Gastroesophageal sphincter (tissue), 4 donors: ENCODE results near the gene ACAD11. TPM values are rescaled to one million over a fixed set of nuclear protein-coding genes. Genes with fewer than 3 reads are reported as not detected.

Source experiments
- ATAC-seq: fragments of 150-250 bp; one replicate; pipeline ENCODE4 v1.9.1; 2016; ENCODE audit warnings: mild to moderate bottlenecking, moderate library complexity
- H3K27ac ChIP-seq, 4 donors: fragments of 200-600 bp; sonication (generic) in 3 of 4; 1 replicate in 3 of 4; 2 replicates in 1 of 4; pipeline ENCODE4 v1.5.1; 2016 to 2019
- H3K27me3 ChIP-seq: fragments of 200-600 bp; sonication (generic); one replicate; pipeline ENCODE4 v1.5.1; 2019
- H3K36me3 ChIP-seq, 2 donors: fragments of 200-600 bp; sonication (generic); one replicate each; pipeline ENCODE4 v1.5.1; 2019; ENCODE audit warnings: control low read depth in 1 of 2
- H3K4me1 ChIP-seq, 3 donors: fragments of 200-600 bp; sonication (generic); 1 replicate in 2 of 3; 2 replicates in 1 of 3; pipeline ENCODE4 v1.5.1; 2016 to 2019; ENCODE audit warnings: control low read depth in 2 of 3
- H3K4me3 ChIP-seq, 2 donors: fragments of 200-600 bp; sonication (generic); one replicate each; pipeline ENCODE4 v1.5.1; 2019; ENCODE audit warnings: mild to moderate bottlenecking in 1 of 2, moderate library complexity in 1 of 2
- H3K9me3 ChIP-seq, 3 donors: fragments of 200-600 bp; sonication (generic); one replicate each; pipeline ENCODE4 v1.5.1; 2017 to 2019; ENCODE audit warnings: control low read depth in 2 of 3
- EP300 ChIP-seq: sonication (generic); formaldehyde crosslinking; IDR thresholded peaks from one replicate; pipeline ENCODE4 v1.6.1; 2017; ENCODE audit warnings: antibody characterized with exemption, mild to moderate bottlenecking
- POLR2A ChIP-seq, 2 donors: fragments of 450-650 bp; IDR thresholded peaks; one replicate each; pipeline ENCODE4 v1.6.1; 2017; ENCODE audit warnings: antibody characterized with exemption in 2 of 2, mild to moderate bottlenecking in 2 of 2, moderate library complexity in 1 of 2
- POLR2AphosphoS5 ChIP-seq: sonication (generic); formaldehyde crosslinking; IDR thresholded peaks from one replicate; pipeline ENCODE4 v1.6.1; 2017; ENCODE audit warnings: antibody characterized with exemption
- WGBS, 2 donors: methylation state at CpG; one replicate each; pipeline ENCODE4 v1.1.5; 2018; ENCODE audit warnings: low coverage in 1 of 2; 5-methylcytosine and 5-hydroxymethylcytosine counted together
- total RNA-seq, 4 donors: library from RNA; depleted of rRNA; stranded (reverse); fragments of >200 nt; gene quantifications; one replicate each; pipeline ENCODE4 v1.1.0, GENCODE V29; 2016
- TF ChIP-seq, protein P1 (sequence below), 4 experiments: fragments of 200-600 bp in 2 of 4; fragments of 450-650 bp in 2 of 4; sonication (generic) in 1 of 4; IDR thresholded peaks; one replicate each; pipeline ENCODE4 v1.5.1; 2017 to 2019; ENCODE audit warnings: antibody characterized with exemption in 4 of 4, mild to moderate bottlenecking in 2 of 4, moderate library complexity in 2 of 4

Gene ACAD11
- total RNA-seq, 4 donors from 2014 or later, result 9.7 to 44.2 (median 21.1) TPM

GRCh38 chr3:132660052-132660810 lies 622 bp upstream of the ACAD11 start, which contains the start of gene UBA5:
Gene UBA5 (plus strand): TSS chr3:132660329. CDS start chr3:132660538, 209 bp downstream.
- H3K27me3 ChIP-seq, result no peaks in the 10 kb centered on the region
- H3K36me3 ChIP-seq, result no peaks in the 10 kb centered on the region
- peak within 1 kb of the TSS; percentile 73 to 96 (median 96) for H3K27ac ChIP-seq
- WGBS, 2 donors, result 0% methylated on average over 16 of the region's 64 CpGs; no CpG with 5 or more reads in 1 of the 2 donors
- peaks cover 4 to 42% (median 15%) of the 10 kb centered on the region in 3 donors for H3K4me1 ChIP-seq
- no peaks in the 10 kb centered on the region for H3K9me3 ChIP-seq
- peak; percentile 80 for ATAC-seq
- TF ChIP-seq, protein P1, sequence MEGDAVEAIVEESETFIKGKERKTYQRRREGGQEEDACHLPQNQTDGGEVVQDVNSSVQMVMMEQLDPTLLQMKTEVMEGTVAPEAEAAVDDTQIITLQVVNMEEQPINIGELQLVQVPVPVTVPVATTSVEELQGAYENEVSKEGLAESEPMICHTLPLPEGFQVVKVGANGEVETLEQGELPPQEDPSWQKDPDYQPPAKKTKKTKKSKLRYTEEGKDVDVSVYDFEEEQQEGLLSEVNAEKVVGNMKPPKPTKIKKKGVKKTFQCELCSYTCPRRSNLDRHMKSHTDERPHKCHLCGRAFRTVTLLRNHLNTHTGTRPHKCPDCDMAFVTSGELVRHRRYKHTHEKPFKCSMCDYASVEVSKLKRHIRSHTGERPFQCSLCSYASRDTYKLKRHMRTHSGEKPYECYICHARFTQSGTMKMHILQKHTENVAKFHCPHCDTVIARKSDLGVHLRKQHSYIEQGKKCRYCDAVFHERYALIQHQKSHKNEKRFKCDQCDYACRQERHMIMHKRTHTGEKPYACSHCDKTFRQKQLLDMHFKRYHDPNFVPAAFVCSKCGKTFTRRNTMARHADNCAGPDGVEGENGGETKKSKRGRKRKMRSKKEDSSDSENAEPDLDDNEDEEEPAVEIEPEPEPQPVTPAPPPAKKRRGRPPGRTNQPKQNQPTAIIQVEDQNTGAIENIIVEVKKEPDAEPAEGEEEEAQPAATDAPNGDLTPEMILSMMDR (IDR thresholded peaks at IDR 0.05), result no peak
- peak in 1 of 2 donors; percentile 3 for TF ChIP-seq POLR2A (IDR thresholded peaks at IDR 0.05)
- peak within 1 kb of the TSS; percentile 78 to 92 for H3K4me3 ChIP-seq

DNA sequence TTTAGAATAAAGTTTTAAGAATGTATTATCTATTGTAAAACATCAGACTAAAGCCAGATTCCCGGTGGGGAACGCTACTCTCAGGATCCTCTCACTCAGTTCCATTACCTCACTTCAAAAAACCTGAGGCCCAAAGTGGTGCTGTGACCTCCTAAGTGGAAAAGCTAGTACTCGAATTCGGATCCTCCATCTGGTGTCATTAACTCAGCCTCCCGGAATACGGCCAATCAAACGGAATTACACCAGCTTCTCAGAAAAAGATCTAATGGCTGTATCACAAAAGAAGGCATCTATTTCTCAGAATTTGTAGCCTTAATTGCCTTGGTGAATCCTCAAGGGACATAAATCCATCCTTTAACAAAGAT lies 627 bp downstream of the ACAD11 start:
- peak; percentile 15 for ATAC-seq
- Histone ChIP-seq H3K4me1 (peaks cover 4 to 40% (median 15%) of the 10 kb centered on the region in 3 donors), H3K9me3 (no peaks in the 10 kb centered on the region), H3K4me3 (peak overlapping the region; percentile 78 to 92), H3K27me3 (no peaks in the 10 kb centered on the region), H3K36me3 (no peaks in the 10 kb centered on the region), H3K27ac (peak overlapping the region; percentile 73 to 96 (median 96))
- TF ChIP-seq EP300, result no peak
- TF ChIP-seq POLR2A (IDR thresholded peaks at IDR 0.05), result no peak
- TF ChIP-seq, protein P1 (IDR thresholded peaks at IDR 0.05), result no peak
- WGBS, 2 donors, result 1 to 6% methylated on average over 7 of the region's 7 CpGs

GRCh38 chr3:132657869-132658747 lies 1.5 kb downstream of the ACAD11 start:
- Histone ChIP-seq H3K4me3 (peak overlapping the region in 1 of 2 donors; percentile 78), H3K9me3 (no peaks in the 10 kb centered on the region), H3K36me3 (no peaks in the 10 kb centered on the region), H3K27me3 (no peaks in the 10 kb centered on the region), H3K4me1 (peaks cover 4 to 42% (median 13%) of the 10 kb centered on the region in 3 donors), H3K27ac (no peak overlapping the region)
- 86 to 95% methylated on average over 7 to 8 of the region's 8 CpGs for WGBS, 2 donors
- TF ChIP-seq EP300 (no peak), POLR2AphosphoS5 (no peak), POLR2A (IDR thresholded peaks at IDR 0.05) (no peak)
- TF ChIP-seq, protein P1 (IDR thresholded peaks at IDR 0.05), result no peak
- no peak for ATAC-seq

DNA sequence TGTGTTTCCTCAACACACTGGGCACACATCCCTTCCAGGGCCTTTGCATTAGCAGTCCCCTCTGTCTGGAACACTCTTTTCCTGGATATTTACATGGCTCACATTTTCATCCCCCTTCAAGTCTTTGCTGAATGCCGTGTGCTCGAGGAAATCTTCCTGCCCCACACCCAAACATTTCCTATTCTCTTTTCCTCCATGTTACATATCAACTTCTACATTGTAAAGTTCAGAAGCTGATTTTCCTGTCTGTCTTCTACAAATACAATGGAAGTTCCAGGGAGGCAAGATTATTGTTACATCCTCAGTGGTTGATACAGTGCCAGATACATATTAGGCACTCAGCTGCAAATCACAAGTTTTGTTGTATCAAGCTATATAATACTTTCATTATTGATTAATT lies 4.1 kb downstream of the ACAD11 start:
- WGBS, 2 donors, result 71 to 92% methylated on average over 2 of the region's 2 CpGs
- Histone ChIP-seq H3K27ac (no peak overlapping the region), H3K4me1 (peaks cover 0 to 22% (median 6%) of the 10 kb centered on the region in 3 donors), H3K27me3 (no peaks in the 10 kb centered on the region), H3K36me3 (no peaks in the 10 kb centered on the region), H3K9me3 (no peaks in the 10 kb centered on the region), H3K4me3 (no peak overlapping the region)
- TF ChIP-seq, protein P1 (IDR thresholded peaks at IDR 0.05), result no peak
- TF ChIP-seq EP300, result no peak
- no peak for TF ChIP-seq POLR2AphosphoS5
- TF ChIP-seq POLR2A (IDR thresholded peaks at IDR 0.05), result no peak
- ATAC-seq, result no peak
